Panc1 (cell line): Measurements from ENCODE around the gene ELMOD3.

Experiments
- POLR2AphosphoS5 ChIP-seq: IDR thresholded peaks from 2 replicates; pipeline ENCODE4 v1.6.1; 2012; ENCODE audit warnings: mild to moderate bottlenecking, low read depth, low read length, moderate library complexity
- TCF7L2 ChIP-seq: IDR thresholded peaks from 2 replicates; pipeline ENCODE4 v1.6.1; 2011; ENCODE audit warnings: mild to moderate bottlenecking, low read depth, low read length, inconsistent platforms
- TF ChIP-seq, protein P1 (sequence below): fragments of 450-650 bp; IDR thresholded peaks from 2 replicates; pipeline ENCODE4 v1.5.1; 2017; ENCODE audit warnings: mild to moderate bottlenecking
- TF ChIP-seq, protein P2 (sequence below), 2 experiments: IDR thresholded peaks; 2 replicates each; pipeline ENCODE4 v1.6.1; 2011 to 2012; ENCODE audit warnings: low read depth in 2 of 2, control low read depth in 1 of 2, low read length in 1 of 2, mild to moderate bottlenecking in 1 of 2, moderate library complexity in 1 of 2; ENCODE audit not compliant: insufficient read depth in 1 of 2

DNA sequence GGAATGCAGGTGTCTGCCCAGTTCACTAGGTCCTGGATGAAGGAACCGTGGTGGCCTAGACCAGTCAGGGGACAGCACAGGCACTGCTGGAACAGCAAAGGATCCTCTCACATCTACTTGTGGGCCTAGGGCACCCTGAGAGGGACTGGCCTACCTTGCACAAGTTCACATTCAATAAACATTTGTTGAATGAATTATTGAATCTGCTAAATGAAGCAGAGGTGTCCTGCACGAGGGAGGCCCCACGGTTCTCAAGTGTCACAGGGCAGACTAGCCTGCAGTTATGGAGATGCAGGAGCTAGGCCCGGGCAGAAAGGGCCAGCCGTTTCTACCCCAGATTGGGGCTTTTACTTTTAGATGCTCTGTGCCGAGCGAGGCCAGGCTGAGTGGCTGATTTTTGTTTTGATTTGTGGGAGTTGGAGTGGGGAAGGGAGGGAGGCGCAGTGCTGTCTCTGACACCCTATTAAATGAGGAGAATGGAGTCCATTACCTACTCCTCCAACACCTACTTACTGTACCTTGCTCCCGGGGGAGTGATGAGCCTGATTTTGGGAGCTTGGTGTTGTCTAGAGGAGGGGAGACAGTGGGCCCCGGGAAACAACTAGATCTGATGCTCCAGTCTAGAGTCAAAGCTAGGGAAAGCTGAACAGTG is 82.4 kb downstream of the ELMOD3 start:
- TF ChIP-seq, protein P1, sequence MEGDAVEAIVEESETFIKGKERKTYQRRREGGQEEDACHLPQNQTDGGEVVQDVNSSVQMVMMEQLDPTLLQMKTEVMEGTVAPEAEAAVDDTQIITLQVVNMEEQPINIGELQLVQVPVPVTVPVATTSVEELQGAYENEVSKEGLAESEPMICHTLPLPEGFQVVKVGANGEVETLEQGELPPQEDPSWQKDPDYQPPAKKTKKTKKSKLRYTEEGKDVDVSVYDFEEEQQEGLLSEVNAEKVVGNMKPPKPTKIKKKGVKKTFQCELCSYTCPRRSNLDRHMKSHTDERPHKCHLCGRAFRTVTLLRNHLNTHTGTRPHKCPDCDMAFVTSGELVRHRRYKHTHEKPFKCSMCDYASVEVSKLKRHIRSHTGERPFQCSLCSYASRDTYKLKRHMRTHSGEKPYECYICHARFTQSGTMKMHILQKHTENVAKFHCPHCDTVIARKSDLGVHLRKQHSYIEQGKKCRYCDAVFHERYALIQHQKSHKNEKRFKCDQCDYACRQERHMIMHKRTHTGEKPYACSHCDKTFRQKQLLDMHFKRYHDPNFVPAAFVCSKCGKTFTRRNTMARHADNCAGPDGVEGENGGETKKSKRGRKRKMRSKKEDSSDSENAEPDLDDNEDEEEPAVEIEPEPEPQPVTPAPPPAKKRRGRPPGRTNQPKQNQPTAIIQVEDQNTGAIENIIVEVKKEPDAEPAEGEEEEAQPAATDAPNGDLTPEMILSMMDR, result no peak
- TF ChIP-seq, protein P2, sequence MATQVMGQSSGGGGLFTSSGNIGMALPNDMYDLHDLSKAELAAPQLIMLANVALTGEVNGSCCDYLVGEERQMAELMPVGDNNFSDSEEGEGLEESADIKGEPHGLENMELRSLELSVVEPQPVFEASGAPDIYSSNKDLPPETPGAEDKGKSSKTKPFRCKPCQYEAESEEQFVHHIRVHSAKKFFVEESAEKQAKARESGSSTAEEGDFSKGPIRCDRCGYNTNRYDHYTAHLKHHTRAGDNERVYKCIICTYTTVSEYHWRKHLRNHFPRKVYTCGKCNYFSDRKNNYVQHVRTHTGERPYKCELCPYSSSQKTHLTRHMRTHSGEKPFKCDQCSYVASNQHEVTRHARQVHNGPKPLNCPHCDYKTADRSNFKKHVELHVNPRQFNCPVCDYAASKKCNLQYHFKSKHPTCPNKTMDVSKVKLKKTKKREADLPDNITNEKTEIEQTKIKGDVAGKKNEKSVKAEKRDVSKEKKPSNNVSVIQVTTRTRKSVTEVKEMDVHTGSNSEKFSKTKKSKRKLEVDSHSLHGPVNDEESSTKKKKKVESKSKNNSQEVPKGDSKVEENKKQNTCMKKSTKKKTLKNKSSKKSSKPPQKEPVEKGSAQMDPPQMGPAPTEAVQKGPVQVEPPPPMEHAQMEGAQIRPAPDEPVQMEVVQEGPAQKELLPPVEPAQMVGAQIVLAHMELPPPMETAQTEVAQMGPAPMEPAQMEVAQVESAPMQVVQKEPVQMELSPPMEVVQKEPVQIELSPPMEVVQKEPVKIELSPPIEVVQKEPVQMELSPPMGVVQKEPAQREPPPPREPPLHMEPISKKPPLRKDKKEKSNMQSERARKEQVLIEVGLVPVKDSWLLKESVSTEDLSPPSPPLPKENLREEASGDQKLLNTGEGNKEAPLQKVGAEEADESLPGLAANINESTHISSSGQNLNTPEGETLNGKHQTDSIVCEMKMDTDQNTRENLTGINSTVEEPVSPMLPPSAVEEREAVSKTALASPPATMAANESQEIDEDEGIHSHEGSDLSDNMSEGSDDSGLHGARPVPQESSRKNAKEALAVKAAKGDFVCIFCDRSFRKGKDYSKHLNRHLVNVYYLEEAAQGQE (IDR thresholded peaks at IDR 0.05; ENCODE audit: insufficient read depth in 1 of 2, low read depth in 2 of 2, low read length in 1 of 2), result no peak
- no peak for TF ChIP-seq POLR2AphosphoS5
- TF ChIP-seq TCF7L2, result no peak
